ENCODE results near the gene AGER. TPM values are rescaled to one million over a fixed set of nuclear protein-coding genes. Genes with fewer than 3 reads are reported as not detected.

AGER gene
- total and polyA plus RNA-seq, 4 donors = 1.4 to 16.5 (median 9.6) TPM

DNA sequence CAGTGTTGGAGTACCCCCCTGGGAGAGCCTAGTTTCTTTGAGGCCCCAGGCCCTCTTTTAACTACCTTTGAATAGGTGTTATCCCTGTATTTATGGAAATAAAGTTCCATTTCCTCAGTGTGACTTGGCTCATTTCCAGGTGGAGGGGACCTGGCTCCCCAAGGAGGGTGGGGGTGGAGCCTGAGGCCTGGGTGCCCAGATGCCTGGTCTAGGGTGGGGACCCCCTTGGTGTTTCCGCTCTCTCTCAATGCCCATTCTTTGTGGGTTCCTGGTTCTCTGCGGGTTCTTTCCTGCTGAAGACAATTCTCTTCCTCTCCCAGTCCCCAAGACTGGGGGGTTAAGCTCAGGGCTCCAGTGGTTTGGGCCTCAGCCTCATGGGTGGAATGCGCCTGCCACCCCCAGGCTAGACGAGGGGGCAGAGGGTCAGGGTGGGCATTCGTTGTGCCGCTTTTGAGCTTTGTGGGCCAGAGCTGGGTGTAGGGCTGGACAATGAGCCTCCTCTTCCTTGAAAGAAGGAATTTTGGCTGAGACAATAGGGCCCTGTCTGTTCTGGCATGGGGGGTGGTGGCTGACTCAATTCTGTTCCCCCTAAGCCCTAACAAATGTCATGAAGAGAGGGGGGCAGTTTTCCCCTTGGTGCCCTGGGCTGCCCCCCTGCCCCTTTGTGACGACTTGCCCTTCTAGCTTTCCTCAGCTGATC is 20.3 kb downstream of the AGER start:
- intact Hi-C loops (cut with DNase I) = no loop called here
- no peaks in the 10 kb centered on the region for H3K9me3 ChIP-seq (ENCODE audit: control insufficient read depth, low read length)
- WGBS, 2 donors = 81 to 84% methylated on average over 7 of the region's 7 CpGs
- H3K27me3 ChIP-seq (ENCODE audit: control insufficient read depth in 1 of 2, insufficient read depth in 2 of 2, low read length in 1 of 2) = no peaks in the 10 kb centered on the region
- DNase-seq (peak; percentile 17 to 35), ATAC-seq (ENCODE audit: low FRiP score) (no peak)
- H3K4me3 ChIP-seq (ENCODE audit: low read length in 2 of 2) = no peak overlapping the region
- H3K36me3 ChIP-seq (ENCODE audit: control insufficient read depth in 1 of 2, insufficient read depth in 2 of 2, low read length in 1 of 2) = peaks cover 0 to 4% of the 10 kb centered on the region in 2 donors
- H3K27ac ChIP-seq (ENCODE audit: low read depth in 1 of 2, low read length in 2 of 2) = no peak overlapping the region
- no peaks in the 10 kb centered on the region for H3K4me1 ChIP-seq (ENCODE audit: control insufficient read depth in 1 of 2, insufficient read depth in 2 of 2, low read length in 2 of 2)

GRCh38 chr6:32158052-32158451 is 26.0 kb downstream of the AGER start:
- Histone ChIP-seq H3K4me3 (ENCODE audit: low read length in 2 of 2) (no peak overlapping the region), H3K36me3 (ENCODE audit: control insufficient read depth in 1 of 2, insufficient read depth in 2 of 2, low read length in 1 of 2) (peaks cover 0 to 7% of the 10 kb centered on the region in 2 donors), H3K27ac (ENCODE audit: low read depth in 1 of 2, low read length in 2 of 2) (no peak overlapping the region), H3K9me3 (ENCODE audit: control insufficient read depth, low read length) (no peaks in the 10 kb centered on the region), H3K4me1 (ENCODE audit: control insufficient read depth in 1 of 2, insufficient read depth in 2 of 2, low read length in 2 of 2) (peaks cover 0 to 3% of the 10 kb centered on the region in 2 donors), H3K27me3 (ENCODE audit: control insufficient read depth in 1 of 2, insufficient read depth in 2 of 2, low read length in 1 of 2) (no peaks in the 10 kb centered on the region)
- no peak for DNase-seq
- no peak for ATAC-seq (ENCODE audit: low FRiP score)
- intact Hi-C loops (cut with DNase I) = no loop called here

DNA sequence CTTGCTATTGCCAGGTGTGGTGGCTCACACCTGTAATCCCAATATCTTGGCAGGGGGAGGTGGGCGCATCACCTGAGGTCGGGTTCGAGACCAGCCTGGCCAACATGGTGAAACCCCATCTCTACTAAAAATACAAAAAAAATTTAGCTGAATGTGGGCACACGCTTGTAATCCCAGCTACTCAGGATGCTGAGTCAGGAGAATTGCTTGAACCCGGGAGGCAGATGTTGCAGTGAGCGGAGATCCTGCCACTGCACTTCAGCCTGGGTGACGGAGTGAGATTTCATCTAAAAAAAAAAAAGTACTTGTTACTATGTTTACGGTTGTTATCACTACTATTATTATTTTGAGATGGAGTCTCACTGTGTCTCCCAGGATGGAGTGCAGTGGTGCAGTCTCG is 27.2 kb downstream of the AGER start:
- Histone ChIP-seq H3K36me3 (ENCODE audit: control insufficient read depth in 1 of 2, insufficient read depth in 2 of 2, low read length in 1 of 2) (peaks cover 0 to 5% of the 10 kb centered on the region in 2 donors), H3K9me3 (ENCODE audit: control insufficient read depth, low read length) (no peaks in the 10 kb centered on the region), H3K27ac (ENCODE audit: low read depth in 1 of 2, low read length in 2 of 2) (no peak overlapping the region), H3K4me3 (ENCODE audit: low read length in 2 of 2) (no peak overlapping the region), H3K27me3 (ENCODE audit: control insufficient read depth in 1 of 2, insufficient read depth in 2 of 2, low read length in 1 of 2) (no peaks in the 10 kb centered on the region), H3K4me1 (ENCODE audit: control insufficient read depth in 1 of 2, insufficient read depth in 2 of 2, low read length in 2 of 2) (peaks cover 0 to 3% of the 10 kb centered on the region in 2 donors)
- DNase-seq (peak in 1 of 2 donors; percentile 3), ATAC-seq (ENCODE audit: low FRiP score) (no peak)
- intact Hi-C loops (cut with DNase I) = no loop called here
- 84 to 89% methylated on average over 9 of the region's 9 CpGs for WGBS, 2 donors

GRCh38 chr6:32154514-32155161 is 29.4 kb downstream of the AGER start:
- no peaks in the 10 kb centered on the region for H3K9me3 ChIP-seq (ENCODE audit: control insufficient read depth, low read length)
- H3K27ac ChIP-seq (ENCODE audit: low read depth in 1 of 2, low read length in 2 of 2) = peak overlapping the region; percentile 17 to 78
- intact Hi-C loops (cut with DNase I) = loop anchor here (1.0 to 2.0 kb wide), 4 partner anchors 22 to 36 kb away; partner anchors contain the start of genes AGPAT1 (in 1 of the 2) and FKBPL (in 1 of the 2)
- WGBS, 2 donors = 4 to 7% methylated on average over 33 to 34 of the region's 34 CpGs
- peak overlapping the region; percentile 24 to 64 for H3K4me3 ChIP-seq (ENCODE audit: low read length in 2 of 2)
- DNase-seq = peak; percentile 80 to 85
- peaks cover 0 to 5% of the 10 kb centered on the region in 2 donors for H3K36me3 ChIP-seq (ENCODE audit: control insufficient read depth in 1 of 2, insufficient read depth in 2 of 2, low read length in 1 of 2)
- H3K4me1 ChIP-seq (ENCODE audit: control insufficient read depth in 1 of 2, insufficient read depth in 2 of 2, low read length in 2 of 2) = peaks cover 0 to 3% of the 10 kb centered on the region in 2 donors
- ATAC-seq (ENCODE audit: low FRiP score) = peak; percentile 75
- no peaks in the 10 kb centered on the region for H3K27me3 ChIP-seq (ENCODE audit: control insufficient read depth in 1 of 2, insufficient read depth in 2 of 2, low read length in 1 of 2)

DNA sequence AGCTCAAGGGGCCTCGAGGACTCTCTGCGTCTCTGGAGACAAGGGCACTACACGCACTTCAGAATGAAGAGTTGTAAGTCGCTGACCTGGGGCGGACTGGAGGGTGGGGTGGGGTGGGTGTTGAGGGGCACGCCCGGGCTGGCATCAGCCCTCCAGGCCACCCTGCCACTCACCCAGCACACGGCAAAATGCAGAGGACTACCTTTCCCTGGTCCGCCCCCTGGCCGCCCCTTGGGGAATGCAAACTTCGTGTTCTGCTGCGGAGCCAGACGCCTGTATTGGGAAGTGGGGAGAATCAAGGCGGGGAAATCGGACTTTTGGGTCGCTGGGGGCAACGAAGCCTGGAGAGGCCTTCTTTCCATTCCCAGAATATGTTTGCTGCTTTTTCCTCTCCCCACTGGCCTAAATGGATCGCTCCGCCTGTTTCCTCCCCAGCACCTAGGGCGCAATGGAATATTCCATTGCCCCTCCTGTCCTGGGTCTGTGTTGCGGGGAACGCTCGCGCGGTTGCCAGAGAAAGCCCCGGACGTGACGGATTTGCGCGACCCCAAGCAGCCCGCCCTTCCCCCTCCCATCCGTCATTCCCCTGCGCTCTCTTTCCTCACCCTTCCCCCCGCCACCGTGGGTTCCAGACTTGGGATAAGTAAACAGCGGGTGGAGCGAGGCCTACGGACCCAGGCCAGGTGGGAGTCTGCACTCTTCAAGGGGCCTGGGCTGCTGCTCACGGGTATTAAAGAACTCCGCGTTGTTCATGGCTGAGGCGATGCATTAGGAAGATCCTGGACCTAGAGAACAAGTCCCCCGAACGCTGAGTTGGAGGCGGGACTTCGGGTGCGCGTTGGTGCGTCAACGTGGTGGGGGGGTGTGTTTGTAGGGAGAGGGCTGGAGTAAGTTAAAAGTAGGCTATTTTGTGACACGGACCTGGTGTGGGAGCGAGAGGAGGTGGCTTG is 30.2 kb downstream of the AGER start, which contains the start of gene PPT2:
TSS of gene PPT2 (plus strand) at position 578 of the 950 bp plus-strand sequence. CDS start 454 bp downstream, outside the sequence.
- peak; percentile 93 for ATAC-seq (ENCODE audit: low FRiP score)
- no peaks in the 10 kb centered on the region for H3K27me3 ChIP-seq (ENCODE audit: control insufficient read depth in 1 of 2, insufficient read depth in 2 of 2, low read length in 1 of 2)
- peaks cover 0 to 5% of the 10 kb centered on the region in 2 donors for H3K36me3 ChIP-seq (ENCODE audit: control insufficient read depth in 1 of 2, insufficient read depth in 2 of 2, low read length in 1 of 2)
- peak; percentile 95 to 96 for DNase-seq
- intact Hi-C loops (cut with DNase I) = loop anchor here (1.0 to 2.0 kb wide), 4 partner anchors 23 to 35 kb away; partner anchors contain the start of genes AGPAT1 (in 1 of the 2) and FKBPL (in 1 of the 2)
- 0% methylated on average over 52 of the region's 52 CpGs for WGBS, 2 donors
- H3K4me3 ChIP-seq (ENCODE audit: low read length in 2 of 2) = peak within 1 kb of the TSS; percentile 64 to 73
- H3K27ac ChIP-seq (ENCODE audit: low read depth in 1 of 2, low read length in 2 of 2) = peak within 1 kb of the TSS; percentile 49 to 87
- H3K9me3 ChIP-seq (ENCODE audit: control insufficient read depth, low read length) = no peaks in the 10 kb centered on the region
- H3K4me1 ChIP-seq (ENCODE audit: control insufficient read depth in 1 of 2, insufficient read depth in 2 of 2, low read length in 2 of 2) = peaks cover 0 to 3% of the 10 kb centered on the region in 2 donors

- intact Hi-C loops (cut with DNase I) = no loop called here
These were observed 31.1 kb downstream of the AGER start for GRCh38 chr6:32152769-32153563.

GRCh38 chr6:32151863-32152768 is 31.9 kb downstream of the AGER start, which contains the start of gene PRRT1:
TSS of gene PRRT1 (minus strand) at chr6:32151939. CDS start at chr6:32151827, 112 bp downstream.
- Histone ChIP-seq H3K4me1 (ENCODE audit: control insufficient read depth in 1 of 2, insufficient read depth in 2 of 2, low read length in 2 of 2) (peaks cover 0 to 3% of the 10 kb centered on the region in 2 donors), H3K9me3 (ENCODE audit: control insufficient read depth, low read length) (no peaks in the 10 kb centered on the region), H3K4me3 (ENCODE audit: low read length in 2 of 2) (peak within 1 kb of the TSS; percentile 61 to 83), H3K27ac (ENCODE audit: low read depth in 1 of 2, low read length in 2 of 2) (peak within 1 kb of the TSS in 1 of 2 donors; percentile 18), H3K36me3 (ENCODE audit: control insufficient read depth in 1 of 2, insufficient read depth in 2 of 2, low read length in 1 of 2) (no peaks in the 10 kb centered on the region), H3K27me3 (ENCODE audit: control insufficient read depth in 1 of 2, insufficient read depth in 2 of 2, low read length in 1 of 2) (no peaks in the 10 kb centered on the region)
- ATAC-seq (ENCODE audit: low FRiP score) (no peak), DNase-seq (peak in 1 of 2 donors; percentile 49)
- intact Hi-C loops (cut with DNase I) = no loop called here
- 6 to 7% methylated on average over 12 to 20 of the region's 24 CpGs for WGBS, 2 donors

More at GRCh38 chr6:32152769-32153563, 31.1 kb downstream of the AGER start:
- ATAC-seq (ENCODE audit: low FRiP score) (peak; percentile 60), DNase-seq (peak; percentile 69 to 83)
- H3K36me3 ChIP-seq (ENCODE audit: control insufficient read depth in 1 of 2, insufficient read depth in 2 of 2, low read length in 1 of 2) = peaks cover 0 to 3% of the 10 kb centered on the region in 2 donors
- no peaks in the 10 kb centered on the region for H3K27me3 ChIP-seq (ENCODE audit: control insufficient read depth in 1 of 2, insufficient read depth in 2 of 2, low read length in 1 of 2)
- 6 to 9% methylated on average over 35 of the region's 35 CpGs for WGBS, 2 donors
- no peaks in the 10 kb centered on the region for H3K9me3 ChIP-seq (ENCODE audit: control insufficient read depth, low read length)
- H3K27ac ChIP-seq (ENCODE audit: low read depth in 1 of 2, low read length in 2 of 2) = peak overlapping the region; percentile 49 to 87
- peaks cover 0 to 3% of the 10 kb centered on the region in 2 donors for H3K4me1 ChIP-seq (ENCODE audit: control insufficient read depth in 1 of 2, insufficient read depth in 2 of 2, low read length in 2 of 2)
- peak overlapping the region; percentile 61 to 73 for H3K4me3 ChIP-seq (ENCODE audit: low read length in 2 of 2)

Measured in aorta (tissue), 5 donors.